GM12878 (cell line): ENCODE data around the gene HCST. TPM values are rescaled to one million over a fixed set of nuclear protein-coding genes. Genes with fewer than 3 reads are reported as not detected.

ENCODE experiments used
- ATAC-seq: fragments of 200-7000 bp; cut with Tn5 transposase; 3 replicates; pipeline ENCODE4 v1.9.1; 2020; ENCODE audit warnings: mild to moderate bottlenecking, moderate library complexity
- BruUV-seq: library from RNA; stranded (reverse); fragments of 400-500 nt; replicated peaks from 2 replicates; lab custom pipeline; 2021; lab: Mats Ljungman, UMichigan
- CTCF ChIA-PET: fragments of 300-600 bp; sonication (Branson Sonifier 250); formaldehyde crosslinking; extraction: SDS; loops from one replicate; lab custom pipeline; 2021; ENCODE audit warnings: inconsistent platforms; lab: Yijun Ruan, JAX
- POLR2A ChIA-PET: fragments of 350-600 bp; formaldehyde crosslinking; extraction: SDS; loops from one replicate; lab custom pipeline; 2021; ENCODE audit warnings: inconsistent platforms; lab: Charles Lee
- RAD21 ChIA-PET: fragments of 300-600 bp; sonication (Branson Sonifier 250); formaldehyde crosslinking; loops from one replicate; lab custom pipeline; 2023; ENCODE audit warnings: antibody characterized with exemption; ENCODE audit not compliant: unreplicated experiment; lab: Charles Lee
- SMC1A ChIA-PET: fragments of 300-600 bp; sonication (Branson Sonifier 250); formaldehyde crosslinking; loops from one replicate; lab custom pipeline; 2023; ENCODE audit not compliant: unreplicated experiment, uncharacterized antibody; lab: Charles Lee
- DNase-seq: peaks from one replicate; pipeline ENCODE4 v3.0.0-alpha.2; 2011; ENCODE audit warnings: low read depth, low spot score
- FAIRE-seq: peaks from 3 replicates; lab custom pipeline; 2011; peaks lifted over from hg19 to GRCh38; lab: Jason Lieb, UNC
- H2AFZ ChIP-seq: 2 replicates; pipeline ENCODE4 v1.6.0; 2011; ENCODE audit warnings: low read depth, low read length, control low read depth; ENCODE audit not compliant: control insufficient read depth
- H3K27ac ChIP-seq: 2 replicates; pipeline ENCODE4 v1.5.1; 2011; ENCODE audit warnings: control low read depth; ENCODE audit not compliant: control insufficient read depth, insufficient read depth
- H3K27me3 ChIP-seq, 2 experiments: replicated peaks in 1 of 2; 2 replicates each; pipeline versions ENCODE4 v1.6.0 to v1.6.1; 2011; ENCODE audit warnings: low read length in 1 of 2; ENCODE audit not compliant: control insufficient read depth in 2 of 2, insufficient read depth in 2 of 2
- H3K36me3 ChIP-seq, 2 experiments: 2 replicates each; pipeline ENCODE4 v1.5.1; 2011; ENCODE audit warnings: low read length in 1 of 2; ENCODE audit not compliant: control insufficient read depth in 2 of 2, insufficient read depth in 2 of 2
- H3K4me1 ChIP-seq: 2 replicates; pipeline ENCODE4 v1.6.1; 2011; ENCODE audit warnings: mild to moderate bottlenecking, low read length, moderate library complexity, mixed read lengths; ENCODE audit not compliant: control insufficient read depth, insufficient read depth
- H3K4me2 ChIP-seq: 2 replicates; pipeline ENCODE4 v1.6.0; 2011; ENCODE audit warnings: control low read depth; ENCODE audit not compliant: control insufficient read depth, insufficient read depth
- H3K4me3 ChIP-seq: fragments of 200-600 bp; sonication (generic); 2 replicates; pipeline ENCODE4 v1.5.1; 2016
- H3K79me2 ChIP-seq: 2 replicates; pipeline ENCODE4 v1.6.0; 2011; ENCODE audit warnings: low read length; ENCODE audit not compliant: control insufficient read depth, insufficient read depth
- H3K9ac ChIP-seq: 2 replicates; pipeline ENCODE4 v1.8.0; 2011; ENCODE audit warnings: low read length, control low read depth, mixed read lengths; ENCODE audit not compliant: control insufficient read depth, insufficient read depth
- H3K9me3 ChIP-seq: replicated peaks from 3 replicates; pipeline ENCODE4 v1.5.1; 2011; ENCODE audit warnings: mild to moderate bottlenecking, low read length; ENCODE audit not compliant: control insufficient read depth, insufficient read depth
- H4K20me1 ChIP-seq: 2 replicates; pipeline ENCODE4 v1.6.0; 2011; ENCODE audit not compliant: control insufficient read depth, insufficient read depth
- EGR1 ChIP-seq, 2 experiments: IDR thresholded peaks; 1 replicate in 1 of 2; 2 replicates in 1 of 2; pipeline ENCODE4 v1.6.1; 2011 to 2012; ENCODE audit warnings: low read depth in 2 of 2, low read length in 2 of 2, borderline replicate concordance in 1 of 2, mild to moderate bottlenecking in 1 of 2, moderate library complexity in 1 of 2
- EP300 ChIP-seq, 2 experiments: fragments of 150-350 bp in 1 of 2; IDR thresholded peaks; 2 replicates each; pipeline ENCODE4 v1.6.1; 2011 to 2012; ENCODE audit warnings: low read depth in 2 of 2, low read length in 2 of 2, borderline replicate concordance in 1 of 2, improper control_type of control experiment in 1 of 2, inconsistent platforms in 1 of 2; ENCODE audit not compliant: control insufficient read depth in 1 of 2
- IKZF1 ChIP-seq: fragments of 450-650 bp; conservative IDR thresholded peaks from 2 replicates; pipeline ENCODE4 v1.6.1; 2017; ENCODE audit warnings: antibody characterized with exemption, mild to moderate bottlenecking
- KAT2A ChIP-seq: conservative IDR thresholded peaks from 2 replicates; pipeline ENCODE4 v1.6.1; 2011; ENCODE audit warnings: low read depth, low read length; ENCODE audit not compliant: control insufficient read depth
- LARP7 ChIP-seq: fragments of 450-650 bp; IDR thresholded peaks from 2 replicates; pipeline ENCODE4 v1.6.1; 2017; ENCODE audit warnings: mild to moderate bottlenecking
- SPI1 ChIP-seq: IDR thresholded peaks from 2 replicates; pipeline ENCODE4 v1.6.1; 2011; ENCODE audit warnings: low read depth, mild to moderate bottlenecking, low read length, moderate library complexity, borderline replicate concordance; ENCODE audit not compliant: insufficient read depth
- ZNF622 ChIP-seq: fragments of 450-650 bp; IDR thresholded peaks from 2 replicates; pipeline ENCODE4 v1.6.1; 2017; ENCODE audit warnings: mild to moderate bottlenecking, inconsistent platforms
- ZNF687 ChIP-seq: fragments of 450-650 bp; IDR thresholded peaks from 2 replicates; pipeline ENCODE4 v1.6.1; 2017; ENCODE audit warnings: mild to moderate bottlenecking, moderate library complexity
- WGBS: methylation state at CpG from one replicate; pipeline ENCODE4 v1.1.6; 2016; ENCODE audit warnings: low lambda C conversion rate; ENCODE audit not compliant: insufficient replicate concordance, insufficient coverage; ENCODE audit errors: missing lambda C conversion rate; 5-methylcytosine and 5-hydroxymethylcytosine counted together
- in situ Hi-C: fragments of 300-500 bp; cut with MboI; formaldehyde crosslinking; loops from 9 replicates; pipeline ENCODE4 v1.14.3; 2018; ENCODE audit warnings: mixed read lengths
- intact Hi-C: fragments of 100-400 bp; cut with micrococcal nuclease; formaldehyde crosslinking; loops from one replicate; pipeline ENCODE4 v1.14.2; 2022; ENCODE audit not compliant: unreplicated experiment
- polyA plus RNA-seq, 11 experiments: library from polyadenylated mRNA; depleted of rRNA in 4 of 11; unstranded in 6 of 11; stranded (reverse) in 5 of 11; fragments of >200 nt; fragmentation: Nextera tagmentation in 4 of 11; fragmentation: Illumina TruSeq in 1 of 11; extraction: Ambion mirVana in 4 of 11; extraction: Trizol in 1 of 11; gene quantifications; 1 replicate in 1 of 11; 2 replicates in 10 of 11; pipeline versions ENCODE4 v1.2.1 to v1.2.3, GENCODE V29; 2011 to 2016; ENCODE audit warnings: inconsistent platforms in 2 of 11, missing spikeins in 2 of 11, low read depth in 1 of 11
- total RNA-seq, 4 experiments: library from RNA; depleted of rRNA in 3 of 4; stranded (reverse); fragments of >200 nt in 3 of 4; fragmentation: Illumina TruSeq in 1 of 4; extraction: Trizol in 1 of 4; gene quantifications; 2 replicates each; pipeline versions ENCODE4 v1.2.1 to v1.2.3, GENCODE V29; 2013 to 2021

HCST gene
- total and polyA plus RNA-seq, 10 of the 15 experiments (the other 5 are each of a cell fraction or from before 2014, with no cell fraction given) = 7.5 to 79.6 (median 33.6) TPM

- RAD21 ChIA-PET = no interaction called here
Observed at GRCh38 chr19:35860436-35860817, 41.9 kb upstream of the HCST start.

GRCh38 chr19:35860818-35861639 is 41.3 kb upstream of the HCST start:
- TF ChIP-seq LARP7 = no peak
- no peak for TF ChIP-seq ZNF687
- TF ChIP-seq, all 136 proteins: peak for 0
- Histone ChIP-seq H3K27ac (no peak overlapping the region), H3K4me3 (no peak overlapping the region), H3K9ac (no peak overlapping the region), H3K36me3 (no peaks in the 10 kb centered on the region), H3K4me1 (peaks cover 3% of the 10 kb centered on the region; the same call in 1 of the 2 replicates), H3K4me2 (no peak overlapping the region), H3K9me3 (no peaks in the 10 kb centered on the region), H3K27me3 (peaks cover 9 to 13% of the 10 kb centered on the region in 2 experiments; a peak in 3 of 4 replicates), H3K79me2 (no peaks in the 10 kb centered on the region), H2AFZ (no peak overlapping the region), H4K20me1 (no peaks in the 10 kb centered on the region)
- CTCF ChIA-PET = no interaction called here
- no peak for ATAC-seq
- WGBS = 39% methylated on average over 52 of the region's 55 CpGs
- BruUV-seq = no TSS peak
- intact Hi-C loops = no loop called here
- POLR2A ChIA-PET = no interaction called here
- RAD21 ChIA-PET = no interaction called here
- FAIRE-seq = no peak
- in situ Hi-C loops = no loop called here
- no peak for DNase-seq
- SMC1A ChIA-PET = no interaction called here

More at GRCh38 chr19:35860436-35860817, 41.9 kb upstream of the HCST start:
- Histone ChIP-seq H3K27me3 (peaks cover 13 to 14% of the 10 kb centered on the region in 2 experiments; a peak in 3 of 4 replicates), H3K4me2 (no peak overlapping the region), H3K36me3 (no peaks in the 10 kb centered on the region), H3K9ac (no peak overlapping the region), H2AFZ (no peak overlapping the region), H3K4me1 (peaks cover 3% of the 10 kb centered on the region; the same call in 1 of the 2 replicates), H3K27ac (no peak overlapping the region), H4K20me1 (no peaks in the 10 kb centered on the region), H3K4me3 (no peak overlapping the region), H3K79me2 (no peaks in the 10 kb centered on the region), H3K9me3 (no peaks in the 10 kb centered on the region)
- FAIRE-seq = no peak
- SMC1A ChIA-PET = no interaction called here
- no peak for DNase-seq
- POLR2A ChIA-PET = no interaction called here
- intact Hi-C loops = no loop called here
- in situ Hi-C loops = no loop called here
- CTCF ChIA-PET = no interaction called here
- no TSS peak for BruUV-seq
- TF ChIP-seq SPI1 (no peak), LARP7 (no peak), ZNF622 (no peak), EP300 (IDR thresholded peaks at IDR 0.05; ENCODE audit: borderline replicate concordance in 1 of 2, control insufficient read depth in 1 of 2, low read depth in 2 of 2, low read length in 2 of 2) (no peak), EGR1 (IDR thresholded peaks at IDR 0.05; ENCODE audit: borderline replicate concordance in 1 of 2, low read depth in 2 of 2, low read length in 2 of 2) (no peak), IKZF1 (no peak), KAT2A (no peak)
- no peak for ATAC-seq
- 30% methylated on average over 24 of the region's 24 CpGs for WGBS
